Posterior vena cava (tissue), 2 donors: ENCODE measurements around the gene CCDC149. TPM values are rescaled to one million over a fixed set of nuclear protein-coding genes. Genes with fewer than 3 reads are reported as not detected.

Experiments
- DNase-seq: peaks from one replicate; pipeline ENCODE4 v3.0.0-alpha.2; 2020; ENCODE audit warnings: low spot score
- intact Hi-C, 2 donors: fragments of 100-400 bp; cut with DNase I; formaldehyde crosslinking; loops; one replicate each; pipeline versions ENCODE4 v1.14.1 to v1.14.2; 2022 to 2023
- total RNA-seq, 2 donors: library from RNA; stranded (reverse); fragmentation: NEBNext Ultra II Directional; extraction: Animal tissue kit (Norgen Biotek cat#: 25700); gene quantifications; one replicate each; pipeline ENCODE4 v1.2.1, GENCODE V29; 2021
- donor health status: DM: yes; HTN: yes; CAD: no.
- donor health status: DM: yes; HTN: yes; CAD: no.

The CCDC149 gene
- total RNA-seq, 2 donors from 2014 or later, result 30.9 to 36.4 TPM

DNA sequence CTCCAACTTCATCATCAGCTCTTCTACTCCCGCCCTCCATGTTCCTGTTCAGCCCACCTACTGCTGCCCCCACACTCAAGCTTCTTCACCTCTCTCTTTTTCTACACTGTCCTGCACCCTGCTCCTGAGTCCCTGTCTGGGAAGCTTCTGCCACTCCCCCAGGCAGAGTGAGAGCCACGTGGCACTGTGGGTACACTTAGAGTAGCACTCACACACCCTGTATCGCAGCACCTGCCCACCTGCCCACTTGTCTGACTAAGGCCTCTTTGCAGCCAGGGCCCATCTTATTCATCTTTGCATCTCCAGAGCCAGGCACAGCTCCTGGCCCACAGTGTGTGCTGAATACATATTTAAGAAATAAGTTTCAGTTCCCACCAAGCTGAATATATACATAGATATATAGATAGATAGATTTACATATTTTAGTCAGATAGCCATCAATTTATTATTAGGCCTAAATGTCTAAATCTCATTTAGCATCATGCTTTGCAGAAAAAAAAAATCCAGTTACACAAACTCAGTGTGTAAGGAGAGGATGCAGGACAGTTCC is 24.9 kb downstream of the CCDC149 start:
- intact Hi-C loops, result no loop called here
- no peak for DNase-seq

DNA sequence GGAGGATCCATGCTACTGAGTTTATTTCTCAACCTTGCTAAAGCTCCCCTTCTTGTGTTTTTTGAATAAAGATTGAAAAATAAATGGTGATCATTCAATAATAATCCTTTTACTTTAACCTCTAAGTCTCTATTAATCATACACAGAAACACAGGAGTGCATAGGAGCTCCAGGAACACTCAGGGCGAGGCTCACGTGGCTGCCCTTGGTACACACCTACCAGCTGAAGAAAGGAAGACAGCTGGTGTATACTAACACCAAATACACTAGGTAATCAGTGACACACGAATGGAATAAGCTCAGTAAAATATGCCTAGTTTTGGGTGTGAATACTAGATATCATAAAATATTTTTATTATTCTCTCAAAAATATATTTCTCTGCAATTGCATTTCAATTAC is 26.2 kb downstream of the CCDC149 start:
- intact Hi-C loops, result no loop called here
- no peak for DNase-seq

DNA sequence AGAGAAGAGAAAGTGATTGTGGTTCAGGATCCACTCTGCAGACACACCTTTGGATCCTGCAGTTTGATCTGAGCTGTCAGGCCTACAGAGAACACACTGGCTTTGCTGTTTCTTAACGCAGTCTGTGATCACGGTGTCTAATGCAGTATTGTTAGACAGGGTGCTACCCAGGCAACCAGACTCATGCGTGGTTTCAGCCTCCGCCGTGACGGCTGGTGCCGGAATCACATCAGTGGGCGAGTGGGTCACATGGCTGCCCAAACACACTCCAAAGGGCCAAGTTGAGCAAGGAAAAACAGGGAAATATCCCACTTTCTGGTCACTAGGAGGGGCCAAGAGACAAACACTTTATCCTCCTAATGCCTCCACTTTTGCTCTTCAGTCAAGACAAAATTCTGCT is 27.5 kb downstream of the CCDC149 start:
- DNase-seq, result no peak
- intact Hi-C loops, result no loop called here

DNA sequence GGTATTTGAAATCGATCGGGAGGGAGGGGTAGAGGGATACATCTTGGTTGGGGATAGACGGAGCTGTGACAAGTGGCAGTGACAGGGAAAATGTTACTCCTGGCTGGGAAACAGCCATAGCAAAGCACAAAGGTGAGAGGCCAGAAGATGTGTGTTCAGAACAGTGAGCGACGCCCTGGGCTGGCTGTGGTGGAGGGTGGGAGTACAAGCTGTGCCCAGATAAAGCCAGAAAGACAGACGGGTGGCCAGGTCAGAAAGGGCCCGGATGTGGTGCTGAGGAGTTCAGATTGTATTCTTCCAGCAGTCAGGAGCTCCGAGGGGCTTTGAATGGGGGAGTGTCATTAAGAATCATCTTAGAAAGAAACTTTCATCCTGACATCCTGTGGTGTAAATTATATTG is 27.9 kb downstream of the CCDC149 start:
- no peak for DNase-seq
- intact Hi-C loops, result no loop called here

DNA sequence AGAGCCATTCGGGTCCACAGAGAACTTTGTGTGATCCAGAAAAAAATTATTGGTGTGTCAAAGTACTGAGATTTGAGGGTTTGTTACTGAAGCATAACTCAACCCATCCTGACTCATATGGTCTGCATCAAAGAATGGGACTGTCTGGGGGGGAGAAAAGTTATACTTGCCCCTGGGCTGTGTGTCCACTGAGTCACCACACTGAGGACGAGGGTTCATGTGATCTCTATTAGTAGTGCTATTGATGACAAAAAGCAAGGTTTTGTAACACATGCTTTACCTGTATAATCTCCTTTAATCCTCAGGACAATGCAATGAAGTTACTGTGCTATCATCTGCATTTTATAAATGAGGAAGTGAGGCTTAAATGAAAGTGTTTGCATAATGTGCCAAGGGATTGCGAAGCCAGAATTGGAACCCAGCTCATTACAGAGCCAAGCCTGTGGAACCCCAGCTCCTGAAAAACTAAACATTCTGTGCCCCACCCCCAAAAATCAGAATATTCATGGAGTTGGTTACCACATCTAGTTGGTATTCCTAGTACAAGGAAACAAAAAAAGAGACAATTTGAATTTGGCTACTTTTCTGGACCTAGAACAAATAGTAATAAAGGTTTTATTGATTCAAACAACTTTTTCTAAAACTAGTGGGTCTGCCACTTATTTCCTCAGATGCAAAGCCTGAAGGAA is 31.2 kb downstream of the CCDC149 start:
- intact Hi-C loops, result no loop called here
- DNase-seq, result no peak

DNA sequence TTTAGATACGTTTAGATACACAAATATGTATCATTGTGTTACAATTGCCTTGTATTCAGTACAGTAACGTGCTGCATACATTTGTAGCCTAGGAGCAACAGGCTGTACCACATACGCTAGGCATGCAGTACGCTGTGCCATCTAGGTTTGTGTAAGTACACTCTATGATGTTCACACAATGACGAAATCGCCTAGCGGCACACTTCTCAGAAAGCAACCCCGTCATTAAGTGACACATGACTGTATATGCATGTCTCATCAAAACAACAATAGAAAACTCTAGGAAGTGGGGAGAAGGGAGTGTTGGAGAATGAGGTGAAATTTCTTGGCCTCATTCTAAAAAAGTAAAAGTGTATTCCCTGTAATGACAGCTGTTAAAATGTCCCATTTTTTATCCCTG is 32.7 kb downstream of the CCDC149 start:
- intact Hi-C loops, result no loop called here

DNA sequence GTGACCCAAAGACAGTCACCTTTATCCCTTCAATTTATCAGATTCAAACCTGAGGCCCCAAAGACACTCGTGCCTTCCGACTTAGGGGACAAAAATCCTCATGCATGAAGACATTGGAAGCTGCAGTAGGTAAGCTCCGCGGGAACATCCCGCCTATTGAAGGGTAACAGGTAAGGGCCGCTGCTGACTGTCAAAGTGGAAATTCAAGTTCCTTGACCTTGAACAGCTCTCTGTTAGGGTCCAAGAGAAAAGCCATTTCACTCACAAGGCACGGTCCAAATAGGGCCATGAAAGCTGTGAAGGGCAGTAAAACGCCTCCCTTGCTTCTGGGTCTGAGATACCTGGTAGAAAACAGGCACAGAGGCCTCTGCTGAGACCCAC is 34.2 kb downstream of the CCDC149 start:
- DNase-seq, result no peak
- intact Hi-C loops, result no loop called here

More for the DNA sequence above, 32.7 kb downstream of the CCDC149 start:
- no peak for DNase-seq

DNA sequence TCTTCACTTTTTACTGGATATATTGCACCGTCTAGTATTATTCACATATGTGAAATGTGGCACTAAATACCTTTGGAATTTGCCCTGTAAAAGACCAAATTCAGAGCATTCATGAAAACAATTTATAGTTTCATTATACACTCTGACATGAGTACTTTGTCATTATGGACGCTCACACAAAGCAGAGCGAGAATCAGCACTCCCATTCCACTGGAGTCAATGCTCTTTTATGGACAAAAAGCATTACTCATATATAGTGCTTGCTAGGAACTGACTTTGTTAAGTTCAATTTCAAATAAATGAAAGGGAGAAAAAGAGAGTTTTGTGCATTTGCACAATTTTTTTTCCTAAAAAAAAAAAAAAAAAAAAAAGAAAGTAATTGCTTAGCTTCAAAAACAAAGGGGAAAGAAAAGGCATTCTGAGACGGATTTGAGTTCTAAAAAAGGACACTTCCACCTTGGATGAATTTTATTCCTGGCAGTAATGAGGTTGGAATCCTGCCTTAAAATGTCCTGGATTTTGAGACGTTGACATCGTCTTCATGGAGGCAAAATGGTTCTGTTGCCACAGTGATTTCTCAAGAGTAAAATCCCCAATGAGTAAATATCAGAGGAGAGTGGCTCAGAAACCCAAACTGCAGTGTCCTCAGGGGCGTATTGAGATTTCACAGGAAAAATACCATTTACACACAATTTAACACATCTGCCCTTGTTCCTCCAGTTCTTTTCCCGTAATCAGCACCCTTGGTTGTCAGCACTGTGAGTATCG is 34.8 kb downstream of the CCDC149 start:
- intact Hi-C loops, result no loop called here
- DNase-seq, result no peak

DNA sequence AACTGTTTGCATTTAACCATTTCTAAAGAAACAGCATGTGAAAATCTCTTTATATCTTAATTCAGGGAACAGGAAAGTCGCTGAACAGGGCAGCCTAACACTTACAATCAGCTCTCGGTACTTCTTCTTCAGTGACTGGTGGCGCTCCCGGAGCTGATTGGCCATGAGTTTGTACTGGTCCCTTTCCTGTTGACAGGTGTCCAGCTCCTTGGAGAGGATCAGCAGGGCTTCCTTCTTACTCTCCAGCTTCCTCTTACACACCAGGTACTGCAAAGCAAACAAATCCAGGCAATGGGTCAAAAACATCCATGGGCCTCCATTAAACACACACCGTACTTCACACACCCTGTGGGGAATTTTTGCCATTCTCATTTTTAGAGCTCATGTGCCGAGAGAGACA is 36.4 kb downstream of the CCDC149 start:
- DNase-seq, result no peak
- intact Hi-C loops, result no loop called here

DNA sequence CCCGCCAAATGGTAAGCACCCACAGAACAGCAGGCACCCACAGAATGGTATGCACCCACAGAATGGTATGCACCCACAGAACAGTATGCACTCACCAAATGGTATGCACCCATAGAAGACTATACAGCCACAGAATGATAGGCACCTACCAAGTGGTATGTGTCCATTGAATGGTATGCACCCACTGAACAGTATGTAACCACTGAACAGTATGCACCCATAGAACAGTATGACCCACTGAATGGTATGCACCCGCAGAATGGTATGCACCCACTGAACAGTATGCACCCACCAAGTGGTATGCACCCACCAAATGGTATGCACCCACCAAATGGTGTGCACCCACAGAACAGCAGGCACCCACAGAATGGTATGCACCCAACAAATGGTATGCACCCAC is 40.1 kb downstream of the CCDC149 start:
- intact Hi-C loops, result no loop called here
- DNase-seq, result no peak

DNA sequence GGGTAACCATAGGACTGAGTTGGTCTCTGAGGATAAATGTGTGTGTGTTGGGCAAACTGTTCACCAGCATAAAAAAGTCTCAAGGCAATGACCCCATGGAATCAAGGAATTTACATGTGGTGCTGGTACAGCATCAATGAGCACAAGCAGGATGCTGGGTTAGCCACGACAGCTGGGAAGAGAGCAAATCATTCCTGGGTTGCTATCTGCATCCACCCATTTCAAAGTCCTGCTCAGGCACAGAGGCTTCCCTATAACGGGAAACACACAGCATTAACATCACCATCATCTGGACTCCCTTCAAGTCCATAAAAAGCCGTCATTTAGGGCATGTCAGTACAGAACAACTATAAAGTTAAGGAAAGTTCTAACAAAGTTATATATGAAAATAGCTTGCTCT is 41.6 kb downstream of the CCDC149 start:
- no peak for DNase-seq
- intact Hi-C loops, result no loop called here

DNA sequence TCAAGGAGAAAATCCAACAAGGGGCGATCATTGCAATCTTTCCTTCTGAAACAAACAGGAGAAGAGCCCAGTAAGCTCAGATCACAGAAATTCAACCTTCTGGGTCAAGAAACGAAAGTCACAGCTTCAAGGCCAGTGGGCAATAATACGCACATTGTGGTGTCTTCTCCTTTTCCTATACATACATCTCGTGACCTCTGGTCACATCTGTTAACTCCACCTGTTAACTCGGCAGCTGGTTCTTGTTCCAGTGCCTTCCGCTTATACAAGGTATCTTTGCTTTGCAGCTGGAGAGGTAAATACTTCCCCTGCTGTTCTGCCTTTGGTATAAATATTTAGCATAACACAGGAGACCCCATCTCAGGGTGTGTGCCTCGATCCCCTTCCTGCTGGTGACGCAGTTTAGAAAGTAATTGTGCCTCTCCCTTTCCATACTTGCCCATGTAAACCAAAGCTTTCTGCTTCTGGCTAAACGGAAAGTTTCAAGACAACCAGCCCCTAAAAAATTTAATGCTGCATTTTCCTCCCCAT is 45.0 kb downstream of the CCDC149 start:
- intact Hi-C loops, result no loop called here
- no peak for DNase-seq

DNA sequence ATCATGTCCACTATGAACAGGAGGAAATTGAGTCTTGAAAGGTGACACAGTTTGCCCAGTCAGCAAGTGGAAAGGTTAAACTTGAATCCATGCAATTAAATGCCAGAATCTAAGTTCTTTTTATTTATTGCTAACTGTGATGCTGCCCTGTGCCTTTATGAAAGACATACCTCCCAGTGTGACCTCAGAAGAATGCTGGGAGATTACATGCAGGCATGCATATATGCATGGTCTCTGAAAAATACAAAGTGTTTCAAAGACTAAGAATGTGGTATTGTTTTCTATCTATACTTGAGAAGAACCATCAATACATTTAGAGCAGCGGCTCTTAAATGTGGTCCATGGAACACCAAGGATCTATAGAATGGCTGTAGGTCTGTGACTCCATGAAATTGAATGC is 45.6 kb downstream of the CCDC149 start:
- intact Hi-C loops, result no loop called here
- DNase-seq, result no peak

DNA sequence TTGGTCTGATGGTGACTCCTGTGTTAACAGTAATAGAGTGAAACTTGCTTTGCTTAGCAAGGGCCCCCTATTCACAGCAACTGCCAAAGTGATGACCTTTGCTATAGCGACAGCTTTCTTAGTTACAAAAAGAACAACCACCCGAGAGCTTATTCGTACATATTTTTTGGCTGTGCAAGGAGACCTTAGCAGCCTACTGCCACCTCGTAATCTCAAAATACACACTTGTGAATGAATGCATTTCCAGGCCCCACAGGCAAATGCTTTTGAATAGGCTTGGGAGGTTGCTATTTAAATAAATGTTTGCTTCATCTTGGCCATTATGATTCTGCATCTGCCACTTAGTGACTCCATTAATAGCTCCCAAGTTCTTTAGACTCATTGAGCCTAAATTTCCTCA is 47.4 kb downstream of the CCDC149 start:
- no peak for DNase-seq
- intact Hi-C loops, result no loop called here

DNA sequence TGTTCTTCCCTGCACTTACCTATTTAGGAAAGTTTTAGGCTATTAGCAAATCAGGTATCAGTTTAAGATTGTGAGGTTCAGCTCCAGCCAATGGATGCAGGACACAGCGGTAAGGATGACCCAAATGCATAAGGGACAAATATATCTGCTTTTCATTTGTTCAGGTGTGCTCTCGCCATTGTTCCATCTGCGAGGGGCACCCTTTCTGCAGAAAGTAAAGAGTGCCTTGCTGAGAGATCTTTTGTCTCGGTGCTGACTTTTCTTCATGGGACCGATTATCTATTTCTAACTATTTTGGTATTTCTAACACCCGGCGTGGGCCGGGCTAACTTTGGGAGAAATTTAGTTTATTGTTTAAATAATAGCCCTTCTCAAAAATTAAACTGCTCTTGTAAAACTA is 49.0 kb downstream of the CCDC149 start:
- no peak for DNase-seq
- intact Hi-C loops, result no loop called here

DNA sequence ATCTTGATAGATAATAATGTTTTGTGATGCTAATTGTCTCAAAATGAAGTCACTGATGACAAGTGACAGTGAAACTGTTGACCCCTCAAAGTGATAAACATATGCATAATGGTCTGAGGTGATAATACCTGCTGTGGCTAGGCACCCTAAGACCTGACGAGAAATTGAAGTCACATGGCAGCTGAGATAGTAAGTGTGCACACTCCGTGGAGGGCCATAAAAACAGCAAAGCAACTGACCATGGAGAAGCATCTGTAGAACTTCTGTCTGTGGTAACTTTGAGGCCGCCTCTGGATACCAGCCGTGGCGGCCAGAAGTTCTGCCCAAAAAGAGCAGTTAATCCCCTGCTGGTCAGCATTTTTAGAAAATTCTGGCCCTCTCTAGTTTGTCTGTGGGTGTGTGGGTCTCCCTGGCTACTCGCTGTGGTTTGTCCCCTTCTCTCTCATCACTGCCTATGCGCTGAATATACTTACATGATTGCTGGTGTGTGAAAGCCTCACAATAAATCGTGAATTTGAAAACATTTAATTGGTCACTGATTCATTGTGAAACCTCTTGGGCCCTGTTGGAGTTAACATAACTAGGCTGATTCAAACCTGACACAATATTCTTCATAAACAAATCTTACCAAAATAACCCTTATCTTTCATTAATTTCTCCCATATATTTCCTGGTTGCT is 50.6 kb downstream of the CCDC149 start:
- intact Hi-C loops, result no loop called here
- no peak for DNase-seq

DNA sequence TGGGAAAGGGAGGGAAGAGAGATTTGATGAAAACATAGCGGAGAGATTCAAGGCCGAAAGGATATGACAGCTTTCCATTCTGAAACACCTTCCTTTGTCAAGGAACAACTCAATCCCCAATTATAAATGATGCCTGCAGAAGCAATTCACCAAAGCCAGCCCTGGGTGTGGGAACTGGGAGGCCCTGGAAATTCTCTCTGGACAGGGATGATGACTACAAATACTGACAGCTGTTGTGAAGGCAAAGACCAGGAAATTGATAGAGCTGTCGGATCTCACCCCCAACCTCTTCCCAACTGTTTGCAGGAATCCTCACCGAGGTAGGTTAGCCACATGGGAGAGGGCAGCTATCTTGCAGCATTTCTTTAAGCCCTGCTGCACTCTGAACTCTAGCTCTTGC is 54.3 kb downstream of the CCDC149 start:
- no peak for DNase-seq
- intact Hi-C loops, result loop anchor here in 1 of 2 donors (10.0 kb wide), 1 partner anchor 56 kb away; the partner anchor contains the start of gene CCDC149

DNA sequence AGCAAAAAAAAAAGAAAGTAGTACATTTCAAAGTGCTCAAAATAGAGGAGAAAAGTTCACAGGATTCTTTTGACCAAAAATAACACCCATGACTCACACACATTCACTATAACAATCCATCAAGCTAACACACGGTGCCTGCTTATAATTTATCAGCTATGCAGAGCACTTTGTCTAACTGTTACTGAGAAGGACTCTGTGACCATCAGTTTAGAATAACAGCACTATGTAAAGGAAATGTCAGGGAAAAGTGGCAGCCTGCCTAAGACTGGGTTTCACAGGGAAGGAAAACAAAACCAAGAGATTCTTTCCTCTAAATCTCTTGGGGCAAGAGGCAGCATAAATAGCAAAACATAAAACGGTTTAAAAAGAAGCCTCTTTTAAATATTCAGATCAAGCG is 54.8 kb downstream of the CCDC149 start:
- intact Hi-C loops, result loop anchor here in 1 of 2 donors (10.0 kb wide), 1 partner anchor 57 kb away; the partner anchor contains the start of gene CCDC149
- no peak for DNase-seq

DNA sequence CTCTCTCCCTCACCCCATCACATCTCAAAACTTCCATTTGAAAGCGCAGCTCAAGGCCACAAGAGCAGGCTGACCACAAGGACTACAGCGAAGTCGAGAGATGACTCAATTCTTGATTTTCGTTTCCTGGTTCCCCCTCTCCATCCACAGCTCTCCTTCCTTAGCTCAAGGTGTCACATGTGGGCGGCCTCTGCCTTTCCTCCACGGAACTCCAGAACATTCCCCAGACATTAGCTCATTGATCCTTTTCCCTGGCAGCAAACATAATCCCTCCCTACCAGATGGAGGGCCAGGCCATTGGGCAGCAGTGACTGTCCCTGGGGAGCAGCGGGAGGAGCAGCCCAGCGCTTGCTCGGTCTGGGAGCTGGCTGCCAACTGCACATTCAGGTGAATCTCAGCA is 56.3 kb downstream of the CCDC149 start:
- DNase-seq, result no peak
- intact Hi-C loops, result loop anchor here in 1 of 2 donors (10.0 kb wide), 1 partner anchor 58 kb away; the partner anchor contains the start of gene CCDC149

DNA sequence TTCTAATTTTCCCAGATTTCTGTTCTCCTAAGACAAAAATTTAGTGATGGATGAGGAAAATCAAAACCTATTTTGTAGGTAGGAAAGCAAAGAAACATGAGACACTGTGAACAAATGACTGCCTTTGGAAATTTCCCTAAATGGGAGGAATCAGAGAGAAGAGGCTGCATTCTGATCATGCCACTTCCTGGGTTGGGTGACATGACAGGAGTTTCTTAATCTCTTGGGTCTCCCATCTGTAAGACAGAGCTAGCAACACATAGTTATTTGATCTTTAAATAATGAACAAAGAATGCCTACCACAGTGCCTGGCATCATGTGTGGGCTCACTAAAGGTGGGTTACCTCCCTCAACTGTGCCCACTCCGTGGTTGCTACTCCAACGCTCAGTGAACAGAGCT is 57.1 kb downstream of the CCDC149 start:
- intact Hi-C loops, result loop anchor here in 1 of 2 donors (10.0 kb wide), 1 partner anchor 59 kb away; the partner anchor contains the start of gene CCDC149
- DNase-seq, result no peak
